Measurements from ENCODE around the gene TMEM131L. TPM values are rescaled to one million over a fixed set of nuclear protein-coding genes. Genes with fewer than 3 reads are reported as not detected.

Gene TMEM131L
- total RNA-seq, 1 experiment from 2014 or later, result 14.6 TPM

GRCh38 chr4:153419029-153419428 is 47.1 kb upstream of the TMEM131L start:
- no peak overlapping the region for H3K4me2 ChIP-seq (ENCODE audit: insufficient read depth, insufficient read length, low read length)
- H3K27ac ChIP-seq (ENCODE audit: insufficient read length, low read depth, low read length), result no peak overlapping the region
- no peak overlapping the region for H2BK120ac ChIP-seq (ENCODE audit: low read depth, low read length, poor library complexity, severe bottlenecking)
- DNase-seq, result no peak
- TF ChIP-seq, protein P1, sequence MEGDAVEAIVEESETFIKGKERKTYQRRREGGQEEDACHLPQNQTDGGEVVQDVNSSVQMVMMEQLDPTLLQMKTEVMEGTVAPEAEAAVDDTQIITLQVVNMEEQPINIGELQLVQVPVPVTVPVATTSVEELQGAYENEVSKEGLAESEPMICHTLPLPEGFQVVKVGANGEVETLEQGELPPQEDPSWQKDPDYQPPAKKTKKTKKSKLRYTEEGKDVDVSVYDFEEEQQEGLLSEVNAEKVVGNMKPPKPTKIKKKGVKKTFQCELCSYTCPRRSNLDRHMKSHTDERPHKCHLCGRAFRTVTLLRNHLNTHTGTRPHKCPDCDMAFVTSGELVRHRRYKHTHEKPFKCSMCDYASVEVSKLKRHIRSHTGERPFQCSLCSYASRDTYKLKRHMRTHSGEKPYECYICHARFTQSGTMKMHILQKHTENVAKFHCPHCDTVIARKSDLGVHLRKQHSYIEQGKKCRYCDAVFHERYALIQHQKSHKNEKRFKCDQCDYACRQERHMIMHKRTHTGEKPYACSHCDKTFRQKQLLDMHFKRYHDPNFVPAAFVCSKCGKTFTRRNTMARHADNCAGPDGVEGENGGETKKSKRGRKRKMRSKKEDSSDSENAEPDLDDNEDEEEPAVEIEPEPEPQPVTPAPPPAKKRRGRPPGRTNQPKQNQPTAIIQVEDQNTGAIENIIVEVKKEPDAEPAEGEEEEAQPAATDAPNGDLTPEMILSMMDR (conservative IDR thresholded peaks at IDR 0.05), result no peak
- no peak overlapping the region for H3K9ac ChIP-seq (ENCODE audit: extremely low read depth, insufficient read length, low read length)
- no peaks in the 10 kb centered on the region for H3K9me3 ChIP-seq (ENCODE audit: control insufficient read depth, low read depth, low read length)
- H3K18ac ChIP-seq (ENCODE audit: insufficient read length, low read depth, low read length), result no peak overlapping the region
- no peaks in the 10 kb centered on the region for H4K20me1 ChIP-seq (ENCODE audit: control insufficient read depth, insufficient read depth, insufficient read length)
- H3K4ac ChIP-seq (ENCODE audit: low read depth, low read length), result no peak overlapping the region
- H3K27ac Mint-ChIP-seq, result peak overlapping the region in 2 of 3 experiments; percentile 14 to 53; a peak in 3 of 7 replicates
- no peak overlapping the region for H2BK20ac ChIP-seq (ENCODE audit: low read depth, low read length, poor library complexity, severe bottlenecking)
- H3K14ac ChIP-seq (ENCODE audit: insufficient read depth, low read length), result no peak overlapping the region
- no peaks in the 10 kb centered on the region for H3K79me1 ChIP-seq (ENCODE audit: insufficient read depth, low read depth, low read length, poor library complexity, severe bottlenecking)
- no CpG with 5 or more reads among the region's 5 CpGs for WGBS (ENCODE audit: extremely low coverage, insufficient read length, low lambda C conversion rate)
- H3K9me3 Mint-ChIP-seq, result no peaks in the 10 kb centered on the region
- no peaks in the 10 kb centered on the region for H3K4me1 ChIP-seq (ENCODE audit: insufficient read depth, low read length)
- no peak overlapping the region for H2BK15ac ChIP-seq (ENCODE audit: low read depth, low read length)
- no peak overlapping the region for H4K5ac ChIP-seq (ENCODE audit: insufficient read length, low read depth, low read length)
- H3T11ph ChIP-seq (ENCODE audit: low read length), result no peak overlapping the region
- H3K4me3 Mint-ChIP-seq, result no peak overlapping the region
- H3K27me3 ChIP-seq (ENCODE audit: insufficient read depth, low read length), result no peaks in the 10 kb centered on the region
- H2BK5ac ChIP-seq (ENCODE audit: insufficient read length, low read length), result no peak overlapping the region
- no peak overlapping the region for H2AK5ac ChIP-seq (ENCODE audit: insufficient read length, low read length)
- peaks cover 0 to 5% (median 0%) of the 10 kb centered on the region in 3 experiments; a peak in 1 of 7 replicates for H3K36me3 Mint-ChIP-seq (ENCODE audit: insufficient read depth in 1 of 3, low read depth in 3 of 3)
- H4K91ac ChIP-seq (ENCODE audit: insufficient read length, low read depth, low read length), result no peak overlapping the region
- H3K27me3 Mint-ChIP-seq (ENCODE audit: low read depth), result no peaks in the 10 kb centered on the region
- H3K23ac ChIP-seq (ENCODE audit: insufficient read length, low read depth, low read length), result no peak overlapping the region
- no peak overlapping the region for H3K56ac ChIP-seq (ENCODE audit: insufficient read length, low read depth, low read length)
- no peak overlapping the region for H2AFZ ChIP-seq (ENCODE audit: low read length)
- H3K79me2 ChIP-seq (ENCODE audit: insufficient read depth, low read length), result no peaks in the 10 kb centered on the region
- H3K23me2 ChIP-seq (ENCODE audit: insufficient read length, low read depth, low read length, poor library complexity, severe bottlenecking), result no peaks in the 10 kb centered on the region
- no peak overlapping the region for H4K8ac ChIP-seq (replicated peaks; ENCODE audit: insufficient read length, low read depth, low read length)
- H2BK12ac ChIP-seq (ENCODE audit: insufficient read length, low read depth, low read length), result no peak overlapping the region
- peaks cover 8 to 9% of the 10 kb centered on the region in 2 experiments for H3K4me1 Mint-ChIP-seq

All from H9 (cell line).